HG02798 (cell line): ENCODE measurements around the gene TACSTD2.
"Not testable (repeated sequence)": the region's sequence is repeated elsewhere in the genome, so short reads cannot be mapped to it uniquely, and the experiment has no call there.

Experiments
- ATAC-seq: cut with Tn5 transposase; IDR thresholded peaks from one replicate; pipeline ENCODE4 v1.9.1; 2021; ENCODE audit warnings: mild to moderate bottlenecking; ENCODE audit not compliant: unreplicated experiment, poor library complexity

Gene TACSTD2, protein sequence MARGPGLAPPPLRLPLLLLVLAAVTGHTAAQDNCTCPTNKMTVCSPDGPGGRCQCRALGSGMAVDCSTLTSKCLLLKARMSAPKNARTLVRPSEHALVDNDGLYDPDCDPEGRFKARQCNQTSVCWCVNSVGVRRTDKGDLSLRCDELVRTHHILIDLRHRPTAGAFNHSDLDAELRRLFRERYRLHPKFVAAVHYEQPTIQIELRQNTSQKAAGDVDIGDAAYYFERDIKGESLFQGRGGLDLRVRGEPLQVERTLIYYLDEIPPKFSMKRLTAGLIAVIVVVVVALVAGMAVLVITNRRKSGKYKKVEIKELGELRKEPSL

DNA sequence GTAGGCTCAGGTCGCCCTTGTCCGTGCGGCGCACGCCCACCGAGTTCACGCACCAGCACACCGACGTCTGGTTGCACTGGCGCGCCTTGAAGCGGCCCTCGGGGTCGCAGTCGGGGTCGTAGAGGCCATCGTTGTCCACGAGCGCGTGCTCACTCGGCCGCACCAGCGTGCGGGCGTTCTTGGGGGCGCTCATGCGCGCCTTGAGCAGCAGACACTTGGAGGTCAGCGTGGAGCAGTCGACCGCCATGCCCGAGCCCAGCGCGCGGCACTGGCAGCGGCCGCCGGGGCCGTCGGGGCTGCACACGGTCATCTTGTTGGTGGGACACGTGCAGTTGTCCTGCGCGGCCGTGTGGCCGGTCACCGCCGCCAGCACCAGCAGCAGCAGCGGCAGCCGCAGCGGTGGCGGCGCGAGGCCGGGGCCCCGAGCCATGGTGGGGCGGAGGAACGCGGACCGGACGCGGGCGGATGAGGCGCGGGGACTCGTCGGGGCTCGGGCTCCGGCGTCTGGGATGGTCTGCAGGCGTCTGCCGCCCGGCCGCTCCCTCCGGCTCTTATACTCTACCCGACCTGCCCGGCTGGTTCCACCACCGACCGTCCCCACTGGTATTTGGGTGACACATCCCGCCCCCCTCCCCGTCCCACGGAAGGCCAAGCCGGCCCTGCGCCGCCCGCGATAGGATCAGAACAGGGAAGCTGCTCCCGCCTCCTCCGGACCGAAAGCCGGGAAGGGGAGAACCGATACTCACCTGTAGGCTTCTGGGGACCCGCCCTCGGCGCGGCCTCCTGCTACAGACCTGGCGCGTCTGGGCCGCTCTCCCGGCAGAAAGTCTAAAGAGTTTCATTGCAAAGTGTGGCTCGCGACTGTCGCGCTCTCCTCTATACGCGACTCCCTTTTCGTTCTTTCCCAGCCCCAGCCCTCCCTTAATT lies at the start of gene TACSTD2:
TSS of gene TACSTD2 (minus strand) at position 526 of the 927 bp plus-strand sequence. CDS start at position 430, 96 bp downstream.
- ATAC-seq: no peak

- ATAC-seq: no peak
Measured at GRCh38 chr1:58626293-58626692, 49.2 kb upstream of the TACSTD2 start.

- ATAC-seq: not testable (repeated sequence)
Measured at GRCh38 chr1:58623259-58623658, 46.2 kb upstream of the TACSTD2 start.

- ATAC-seq: no peak
Measured at GRCh38 chr1:58622571-58622970, 45.5 kb upstream of the TACSTD2 start.

GRCh38 chr1:58621391-58621790 lies 44.3 kb upstream of the TACSTD2 start:
- no peak for ATAC-seq

GRCh38 chr1:58620926-58621325 lies 43.9 kb upstream of the TACSTD2 start:
- ATAC-seq: no peak

DNA sequence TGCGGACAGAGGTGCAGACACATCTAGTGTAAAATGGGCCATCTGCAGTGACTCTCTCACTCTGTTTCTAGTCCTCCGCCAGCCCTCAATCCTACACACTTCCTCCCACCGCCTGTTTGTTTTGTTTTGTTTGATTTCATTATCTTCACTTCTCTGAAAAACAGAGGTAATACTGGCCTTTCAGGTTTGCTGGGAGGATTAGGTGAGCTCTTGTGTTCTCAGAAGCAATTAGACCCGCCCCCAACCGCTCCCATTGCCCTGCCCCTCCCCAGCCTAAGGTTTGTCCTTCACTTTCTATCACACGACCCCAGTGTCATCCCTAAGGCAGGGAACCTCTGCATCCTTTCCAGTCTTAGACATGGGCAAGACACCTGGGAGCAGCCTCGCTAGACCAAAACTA lies 43.2 kb upstream of the TACSTD2 start:
- ATAC-seq: no peak

DNA sequence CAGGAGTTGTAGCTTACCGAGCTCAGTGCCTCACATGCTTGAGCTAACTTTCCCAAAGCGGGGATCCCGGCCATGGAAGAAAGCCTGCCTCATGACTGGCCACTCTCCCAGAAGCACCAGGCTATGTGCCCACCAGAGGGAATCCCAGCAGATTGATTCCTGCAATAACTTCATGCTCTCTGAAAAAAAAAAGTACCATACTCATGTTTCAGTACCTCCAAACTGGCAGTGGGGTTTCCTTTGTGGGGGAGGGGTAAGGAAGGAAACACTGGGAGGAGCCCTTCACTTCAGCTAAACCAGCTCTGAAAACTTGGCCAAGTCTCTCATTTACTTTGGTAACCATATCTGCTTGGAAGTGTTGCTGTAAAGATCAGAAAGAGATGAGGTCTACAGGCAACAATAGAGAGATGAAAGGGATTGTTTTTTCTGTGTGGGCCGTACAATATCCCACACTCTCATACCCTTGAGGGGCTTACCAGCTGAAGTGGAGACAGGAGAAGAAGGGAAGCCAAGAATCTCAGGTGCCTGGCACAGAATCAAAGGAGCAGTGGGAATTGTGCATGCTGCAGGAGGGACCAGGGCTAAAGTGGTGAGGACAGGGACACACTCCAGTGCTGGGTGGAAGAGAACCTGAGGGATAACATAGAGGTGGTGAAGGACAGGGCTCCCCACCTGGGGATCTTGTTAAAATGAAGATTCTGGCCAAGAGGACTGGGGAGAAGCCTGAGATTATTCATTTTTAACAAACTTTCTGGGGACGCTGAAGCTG lies 42.4 kb upstream of the TACSTD2 start:
- no peak for ATAC-seq

DNA sequence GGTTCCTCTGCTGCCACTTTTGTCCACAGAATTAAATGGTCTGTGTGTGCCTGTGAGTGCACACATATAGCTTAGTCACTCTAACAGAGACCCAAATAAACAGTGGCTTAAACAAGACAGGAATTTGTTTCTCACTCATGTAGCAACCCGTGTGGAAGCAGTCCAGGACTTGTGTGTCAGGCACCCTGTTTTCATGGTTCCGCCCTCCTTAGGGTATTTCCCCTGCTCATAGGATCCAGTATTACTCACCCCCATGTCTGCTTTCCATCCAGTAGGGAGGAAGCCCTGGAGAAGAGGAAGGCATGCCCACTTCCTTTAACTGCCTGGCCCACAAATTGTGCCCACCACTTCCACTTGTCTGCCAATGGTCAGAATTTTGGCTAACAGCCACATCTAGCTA lies 41.3 kb upstream of the TACSTD2 start:
- no peak for ATAC-seq

DNA sequence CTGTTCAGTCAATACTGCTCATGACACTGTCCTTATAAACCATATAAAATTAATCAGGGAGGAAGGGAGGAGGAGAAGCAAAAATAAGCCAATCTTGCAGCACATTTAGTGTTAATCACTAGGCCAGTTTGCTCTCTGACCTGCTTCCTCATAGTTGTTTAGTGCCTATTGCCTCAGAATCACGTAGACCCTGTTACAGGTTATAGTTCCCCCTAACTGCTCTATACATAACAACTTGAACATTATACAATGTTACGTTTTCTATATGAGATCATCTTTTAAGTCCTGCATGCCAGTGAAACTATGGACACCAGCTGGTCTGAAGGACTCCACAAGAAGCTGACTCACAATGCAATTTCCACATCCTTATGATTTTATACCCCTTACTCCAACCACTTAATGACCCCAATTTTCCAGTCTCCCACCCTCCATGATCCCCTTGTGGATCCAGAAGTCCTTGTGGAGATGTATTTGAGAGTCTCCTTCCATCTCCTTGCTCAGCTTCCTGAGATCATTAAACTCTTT lies 34.9 kb upstream of the TACSTD2 start:
- no peak for ATAC-seq

- no peak for ATAC-seq
Measured at GRCh38 chr1:58608945-58609344, 31.9 kb upstream of the TACSTD2 start.

GRCh38 chr1:58608297-58608696 lies 31.2 kb upstream of the TACSTD2 start:
- no peak for ATAC-seq

DNA sequence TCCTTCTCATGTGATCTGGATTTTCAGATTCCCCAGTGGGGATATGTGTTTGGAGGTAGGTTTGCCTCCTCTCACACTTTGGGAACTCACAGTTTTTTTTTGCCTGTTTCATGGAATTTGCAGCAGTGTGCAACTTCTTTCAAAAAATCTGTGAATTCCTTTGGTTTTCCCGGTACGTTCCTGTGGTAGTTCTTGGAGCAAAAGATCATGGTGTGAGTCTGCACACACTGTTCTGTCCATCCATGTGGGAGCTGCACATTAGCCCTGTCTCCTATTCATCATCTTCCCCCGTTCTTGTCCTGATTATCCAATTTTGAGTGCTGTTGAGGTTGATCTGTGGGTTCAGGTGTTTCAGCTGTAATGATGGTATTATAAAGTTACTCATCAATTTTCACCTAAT lies 30.3 kb upstream of the TACSTD2 start:
- ATAC-seq: no peak

- not testable (repeated sequence) for ATAC-seq
Measured at GRCh38 chr1:58601921-58602320, 24.9 kb upstream of the TACSTD2 start.

DNA sequence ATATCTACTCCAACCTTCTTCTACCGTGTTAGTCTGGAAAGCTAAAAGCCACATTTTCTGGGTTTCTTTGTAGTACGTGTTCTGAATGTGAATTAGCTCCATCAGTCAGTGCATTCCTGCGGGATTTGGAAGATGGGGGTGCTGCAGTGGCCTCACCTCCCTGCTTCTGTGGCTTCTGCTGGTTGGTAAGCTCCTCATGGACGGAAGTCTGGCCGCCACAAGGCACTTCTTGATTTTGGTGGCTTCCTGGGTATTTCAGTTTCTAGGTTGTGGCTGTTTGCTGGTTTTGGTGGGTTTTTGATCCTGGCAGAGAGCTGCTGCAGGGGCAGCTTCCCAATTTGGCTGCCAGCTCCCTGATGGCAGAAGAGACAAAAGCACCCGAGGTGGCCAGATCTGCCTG lies 20.9 kb upstream of the TACSTD2 start:
- ATAC-seq: no peak

GRCh38 chr1:58597076-58597475 lies 20.0 kb upstream of the TACSTD2 start:
- ATAC-seq: no peak

DNA sequence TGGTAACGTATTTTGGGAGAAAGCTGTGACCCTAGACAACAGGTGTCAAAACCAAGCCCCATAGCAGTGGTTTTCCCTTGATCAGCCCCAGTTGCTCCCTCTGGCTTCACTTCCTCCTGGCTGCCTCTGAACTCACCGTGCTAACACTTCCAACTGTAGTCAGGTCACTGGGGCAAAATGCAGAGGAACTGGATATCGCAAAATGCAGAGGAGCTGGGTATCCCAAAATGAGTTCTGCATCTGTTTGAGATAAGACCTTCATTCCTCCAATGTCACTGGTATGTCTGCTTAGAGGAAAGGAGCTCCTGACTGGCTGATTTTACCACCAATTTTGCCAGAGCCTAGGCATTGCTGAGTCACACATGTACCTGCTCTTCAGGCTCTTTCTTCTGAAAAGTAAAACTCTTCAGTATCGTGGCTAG lies 19.6 kb upstream of the TACSTD2 start:
- ATAC-seq: no peak

- ATAC-seq: no peak
Measured at GRCh38 chr1:58594546-58594945, 17.5 kb upstream of the TACSTD2 start.

DNA sequence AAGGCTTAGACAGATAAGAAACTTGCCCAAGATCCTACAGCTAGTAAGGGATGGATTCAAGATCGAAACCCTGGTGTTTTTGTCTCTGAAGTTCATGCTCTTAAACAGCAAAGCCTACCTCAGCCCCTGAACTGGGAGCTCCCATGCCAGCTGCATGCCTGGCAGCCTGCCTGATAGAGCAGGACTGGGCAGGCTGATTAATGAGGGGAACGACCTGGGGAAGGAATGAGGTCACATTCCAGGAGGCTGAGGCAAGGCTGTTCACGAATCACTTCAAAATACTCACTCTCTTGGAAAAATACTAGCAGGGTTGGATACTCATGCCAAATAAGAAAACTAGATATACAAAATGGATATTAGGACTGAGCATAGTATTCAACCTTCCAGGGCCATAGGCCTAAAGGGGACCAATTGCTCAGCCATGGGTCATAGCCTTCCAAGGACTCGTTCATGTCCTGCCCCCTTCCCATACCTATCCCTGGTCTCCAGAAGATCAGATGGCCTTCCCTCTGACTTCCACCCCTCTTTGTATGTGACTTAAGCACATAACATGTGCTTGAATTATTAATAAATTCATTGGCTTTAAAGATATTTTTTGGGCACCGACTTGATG lies 15.6 kb upstream of the TACSTD2 start:
- no peak for ATAC-seq

DNA sequence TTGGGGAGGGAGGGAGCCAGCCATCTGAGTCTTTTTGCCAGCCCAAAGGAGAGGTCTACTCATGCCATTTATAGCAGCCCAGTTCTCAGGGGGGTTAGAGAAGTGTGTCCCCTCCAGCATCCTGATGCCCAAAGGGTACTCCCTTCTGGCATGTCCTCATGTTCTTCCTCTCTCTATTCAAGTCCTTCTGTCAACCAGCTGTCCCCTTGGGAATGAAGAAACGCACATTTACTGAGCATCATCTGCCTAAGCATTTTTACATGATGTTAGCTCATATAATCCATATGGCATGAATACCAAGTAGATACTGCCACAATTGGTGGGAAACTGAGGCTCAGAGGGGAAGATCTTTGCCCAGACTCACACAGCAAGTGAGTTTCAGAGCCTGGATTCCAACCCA lies 14.8 kb upstream of the TACSTD2 start:
- ATAC-seq: no peak
